ENCODE data around the gene OXA1L. TPM values are rescaled to one million over a fixed set of nuclear protein-coding genes. Genes with fewer than 3 reads are reported as not detected.

OXA1L gene
- total and polyA plus RNA-seq, 2 experiments from 2014 or later, result 61.7 to 91.7 TPM

DNA sequence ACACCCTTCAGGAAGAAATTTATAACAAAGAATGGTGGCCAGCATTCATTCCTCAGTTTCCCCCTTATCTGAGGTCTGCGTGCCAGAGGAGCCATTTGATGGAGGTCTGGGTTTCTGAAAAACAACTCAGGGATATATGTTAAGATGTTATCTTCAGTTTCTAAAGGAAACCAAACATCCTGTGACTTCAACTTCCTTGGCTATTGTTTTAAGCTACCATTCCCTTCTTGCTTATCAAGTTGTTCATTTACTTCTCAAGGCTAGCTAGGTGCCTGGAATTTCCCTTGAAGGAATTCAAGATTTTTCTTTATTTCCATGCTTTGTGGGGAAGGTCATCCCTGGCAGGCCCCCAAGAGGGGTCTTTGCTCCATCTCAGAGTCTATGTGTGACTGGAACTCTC is 27.1 kb upstream of the OXA1L start:
- H3K4me2 ChIP-seq, result no peak overlapping the region
- no peak overlapping the region for H3K4me3 Mint-ChIP-seq
- H3K9me3 Mint-ChIP-seq, result peaks cover 6% of the 10 kb centered on the region; the same call in 2 of the 3 replicates
- no peaks in the 10 kb centered on the region for H3K36me3 Mint-ChIP-seq (ENCODE audit: low read depth)
- H3K9me2 ChIP-seq (ENCODE audit: insufficient read depth), result peaks cover 7% of the 10 kb centered on the region; the same call in 1 of the 2 replicates
- H3K79me2 ChIP-seq (replicated peaks; ENCODE audit: insufficient read depth), result no peaks in the 10 kb centered on the region
- H3K4me1 ChIP-seq (ENCODE audit: insufficient read depth), result no peaks in the 10 kb centered on the region
- H3K36me3 ChIP-seq (ENCODE audit: insufficient read depth), result no peaks in the 10 kb centered on the region
- TF ChIP-seq EZH2 (IDR thresholded peaks at IDR 0.05; ENCODE audit: low read depth, unreplicated experiment), result no peak
- TF ChIP-seq, protein P1, sequence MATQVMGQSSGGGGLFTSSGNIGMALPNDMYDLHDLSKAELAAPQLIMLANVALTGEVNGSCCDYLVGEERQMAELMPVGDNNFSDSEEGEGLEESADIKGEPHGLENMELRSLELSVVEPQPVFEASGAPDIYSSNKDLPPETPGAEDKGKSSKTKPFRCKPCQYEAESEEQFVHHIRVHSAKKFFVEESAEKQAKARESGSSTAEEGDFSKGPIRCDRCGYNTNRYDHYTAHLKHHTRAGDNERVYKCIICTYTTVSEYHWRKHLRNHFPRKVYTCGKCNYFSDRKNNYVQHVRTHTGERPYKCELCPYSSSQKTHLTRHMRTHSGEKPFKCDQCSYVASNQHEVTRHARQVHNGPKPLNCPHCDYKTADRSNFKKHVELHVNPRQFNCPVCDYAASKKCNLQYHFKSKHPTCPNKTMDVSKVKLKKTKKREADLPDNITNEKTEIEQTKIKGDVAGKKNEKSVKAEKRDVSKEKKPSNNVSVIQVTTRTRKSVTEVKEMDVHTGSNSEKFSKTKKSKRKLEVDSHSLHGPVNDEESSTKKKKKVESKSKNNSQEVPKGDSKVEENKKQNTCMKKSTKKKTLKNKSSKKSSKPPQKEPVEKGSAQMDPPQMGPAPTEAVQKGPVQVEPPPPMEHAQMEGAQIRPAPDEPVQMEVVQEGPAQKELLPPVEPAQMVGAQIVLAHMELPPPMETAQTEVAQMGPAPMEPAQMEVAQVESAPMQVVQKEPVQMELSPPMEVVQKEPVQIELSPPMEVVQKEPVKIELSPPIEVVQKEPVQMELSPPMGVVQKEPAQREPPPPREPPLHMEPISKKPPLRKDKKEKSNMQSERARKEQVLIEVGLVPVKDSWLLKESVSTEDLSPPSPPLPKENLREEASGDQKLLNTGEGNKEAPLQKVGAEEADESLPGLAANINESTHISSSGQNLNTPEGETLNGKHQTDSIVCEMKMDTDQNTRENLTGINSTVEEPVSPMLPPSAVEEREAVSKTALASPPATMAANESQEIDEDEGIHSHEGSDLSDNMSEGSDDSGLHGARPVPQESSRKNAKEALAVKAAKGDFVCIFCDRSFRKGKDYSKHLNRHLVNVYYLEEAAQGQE (IDR thresholded peaks at IDR 0.05; ENCODE audit: unreplicated experiment), result no peak
- TF ChIP-seq, protein P2, sequence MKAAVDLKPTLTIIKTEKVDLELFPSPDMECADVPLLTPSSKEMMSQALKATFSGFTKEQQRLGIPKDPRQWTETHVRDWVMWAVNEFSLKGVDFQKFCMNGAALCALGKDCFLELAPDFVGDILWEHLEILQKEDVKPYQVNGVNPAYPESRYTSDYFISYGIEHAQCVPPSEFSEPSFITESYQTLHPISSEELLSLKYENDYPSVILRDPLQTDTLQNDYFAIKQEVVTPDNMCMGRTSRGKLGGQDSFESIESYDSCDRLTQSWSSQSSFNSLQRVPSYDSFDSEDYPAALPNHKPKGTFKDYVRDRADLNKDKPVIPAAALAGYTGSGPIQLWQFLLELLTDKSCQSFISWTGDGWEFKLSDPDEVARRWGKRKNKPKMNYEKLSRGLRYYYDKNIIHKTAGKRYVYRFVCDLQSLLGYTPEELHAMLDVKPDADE (IDR thresholded peaks at IDR 0.05), result no peak
- no peaks in the 10 kb centered on the region for H4K20me1 ChIP-seq (replicated peaks; ENCODE audit: insufficient read depth)
- DNase-seq (ENCODE audit: low spot score) (no peak), ATAC-seq (no peak)
- H3K27ac ChIP-seq (ENCODE audit: low read depth), result no peak overlapping the region
- no peak overlapping the region for H2AFZ ChIP-seq
- no peaks in the 10 kb centered on the region for H3F3A ChIP-seq (replicated peaks; ENCODE audit: low read depth)
- H3K27me3 Mint-ChIP-seq (ENCODE audit: insufficient read depth, low read depth, poor library complexity), result no peaks in the 10 kb centered on the region
- H3K4me1 Mint-ChIP-seq, result no peaks in the 10 kb centered on the region
- H3K4me3 ChIP-seq, result no peak overlapping the region
- H3K27me3 ChIP-seq (ENCODE audit: insufficient read depth), result no peaks in the 10 kb centered on the region
- H3K27ac Mint-ChIP-seq, result no peak overlapping the region

DNA sequence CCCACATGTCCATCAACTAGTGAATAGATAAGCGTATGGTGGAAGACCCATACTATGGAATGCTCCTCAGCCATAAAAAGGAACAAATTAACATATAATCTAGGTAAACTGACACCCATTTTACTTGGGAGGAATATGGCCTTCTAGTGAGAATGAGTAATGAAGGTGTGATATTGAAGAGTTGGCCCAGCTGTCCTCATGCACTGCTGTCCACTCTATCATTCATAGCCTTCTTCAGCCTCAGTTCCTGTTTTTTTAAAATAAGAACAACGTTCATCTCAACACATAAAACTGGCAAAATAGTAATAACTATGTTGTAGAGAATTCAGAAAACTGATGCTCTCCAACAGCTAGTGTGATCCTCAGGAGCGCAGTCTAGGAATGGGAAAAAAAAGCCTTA is 26.5 kb upstream of the OXA1L start:
- H3K27ac Mint-ChIP-seq, result no peak overlapping the region
- no peaks in the 10 kb centered on the region for H3F3A ChIP-seq (replicated peaks; ENCODE audit: low read depth)
- H3K9me2 ChIP-seq (ENCODE audit: insufficient read depth), result peaks cover 7% of the 10 kb centered on the region; the same call in 1 of the 2 replicates
- H3K4me2 ChIP-seq, result no peak overlapping the region
- H3K79me2 ChIP-seq (replicated peaks; ENCODE audit: insufficient read depth), result no peaks in the 10 kb centered on the region
- no peak overlapping the region for H3K4me3 ChIP-seq
- no peaks in the 10 kb centered on the region for H3K36me3 Mint-ChIP-seq (ENCODE audit: low read depth)
- no peaks in the 10 kb centered on the region for H3K27me3 ChIP-seq (ENCODE audit: insufficient read depth)
- no peaks in the 10 kb centered on the region for H3K36me3 ChIP-seq (ENCODE audit: insufficient read depth)
- H3K4me1 Mint-ChIP-seq, result no peaks in the 10 kb centered on the region
- H3K4me3 Mint-ChIP-seq, result no peak overlapping the region
- H4K20me1 ChIP-seq (replicated peaks; ENCODE audit: insufficient read depth), result no peaks in the 10 kb centered on the region
- no peak overlapping the region for H3K27ac ChIP-seq (ENCODE audit: low read depth)
- DNase-seq (ENCODE audit: low spot score) (no peak), ATAC-seq (no peak)
- H3K4me1 ChIP-seq (ENCODE audit: insufficient read depth), result no peaks in the 10 kb centered on the region
- H3K9me3 Mint-ChIP-seq, result peaks cover 6% of the 10 kb centered on the region; the same call in 2 of the 3 replicates
- no peaks in the 10 kb centered on the region for H3K27me3 Mint-ChIP-seq (ENCODE audit: insufficient read depth, low read depth, poor library complexity)
- H2AFZ ChIP-seq, result no peak overlapping the region
- TF ChIP-seq ZNF114 (CRISPR knock-in tag; IDR thresholded peaks at IDR 0.05), result no peak
- TF ChIP-seq EZH2phosphoT487 (IDR thresholded peaks at IDR 0.05; ENCODE audit: unreplicated experiment), result no peak
- TF ChIP-seq STAT1 (IDR thresholded peaks at IDR 0.05; ENCODE audit: unreplicated experiment), result no peak
- TF ChIP-seq, protein P3, sequence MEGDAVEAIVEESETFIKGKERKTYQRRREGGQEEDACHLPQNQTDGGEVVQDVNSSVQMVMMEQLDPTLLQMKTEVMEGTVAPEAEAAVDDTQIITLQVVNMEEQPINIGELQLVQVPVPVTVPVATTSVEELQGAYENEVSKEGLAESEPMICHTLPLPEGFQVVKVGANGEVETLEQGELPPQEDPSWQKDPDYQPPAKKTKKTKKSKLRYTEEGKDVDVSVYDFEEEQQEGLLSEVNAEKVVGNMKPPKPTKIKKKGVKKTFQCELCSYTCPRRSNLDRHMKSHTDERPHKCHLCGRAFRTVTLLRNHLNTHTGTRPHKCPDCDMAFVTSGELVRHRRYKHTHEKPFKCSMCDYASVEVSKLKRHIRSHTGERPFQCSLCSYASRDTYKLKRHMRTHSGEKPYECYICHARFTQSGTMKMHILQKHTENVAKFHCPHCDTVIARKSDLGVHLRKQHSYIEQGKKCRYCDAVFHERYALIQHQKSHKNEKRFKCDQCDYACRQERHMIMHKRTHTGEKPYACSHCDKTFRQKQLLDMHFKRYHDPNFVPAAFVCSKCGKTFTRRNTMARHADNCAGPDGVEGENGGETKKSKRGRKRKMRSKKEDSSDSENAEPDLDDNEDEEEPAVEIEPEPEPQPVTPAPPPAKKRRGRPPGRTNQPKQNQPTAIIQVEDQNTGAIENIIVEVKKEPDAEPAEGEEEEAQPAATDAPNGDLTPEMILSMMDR (conservative IDR thresholded peaks at IDR 0.05; ENCODE audit: low read depth in 2 of 2), result no peak
- TF ChIP-seq CREB1 (CRISPR knock-in tag; IDR thresholded peaks at IDR 0.05; ENCODE audit: low read depth), result no peak
- no peak for TF ChIP-seq EZH2 (IDR thresholded peaks at IDR 0.05; ENCODE audit: low read depth, unreplicated experiment)
- TF ChIP-seq, protein P2 (IDR thresholded peaks at IDR 0.05), result no peak
- no peak for TF ChIP-seq NANOG (IDR thresholded peaks at IDR 0.05; ENCODE audit: borderline replicate concordance)
- TF ChIP-seq POLR2AphosphoS5 (IDR thresholded peaks at IDR 0.05; ENCODE audit: low read depth), result no peak
- TF ChIP-seq JUNB (IDR thresholded peaks at IDR 0.05; ENCODE audit: unreplicated experiment), result no peak
- TF ChIP-seq ZNF331 (CRISPR knock-in tag; IDR thresholded peaks at IDR 0.05; ENCODE audit: low read depth), result no peak
- TF ChIP-seq, protein P1 (IDR thresholded peaks at IDR 0.05; ENCODE audit: unreplicated experiment), result no peak
